SK-N-SH treated with all-trans-retinoic acid at 6 μM for 48 hours (cell line): ENCODE data around the gene SLC16A12.
"Not testable (repeated sequence)": the region's sequence is repeated elsewhere in the genome, so short reads cannot be mapped to it uniquely, and the experiment has no call there.

ENCODE experiments used
- ATAC-seq: fragments of 200-7000 bp; cut with Tn5 transposase; 3 replicates; pipeline ENCODE4 v1.9.1; 2020; ENCODE audit warnings: mild to moderate bottlenecking, moderate library complexity
- BACH2 ChIP-seq: fragments of 250-450 bp; sonication (Bioruptor Pico); IDR thresholded peaks from 2 replicates; pipeline ENCODE4 v1.9.0; 2021; ENCODE audit warnings: mild to moderate bottlenecking, borderline replicate concordance
- CREB5 ChIP-seq: fragments of 250-450 bp; sonication (Bioruptor Pico); IDR thresholded peaks from 2 replicates; pipeline ENCODE4 v1.5.1; 2020; ENCODE audit warnings: low read depth, mild to moderate bottlenecking, moderate library complexity
- CSDC2 ChIP-seq: fragments of 250-450 bp; sonication (Bioruptor Pico); IDR thresholded peaks from 2 replicates; pipeline ENCODE4 v1.5.0; 2020; ENCODE audit warnings: mild to moderate bottlenecking, moderate library complexity
- GLIS3 ChIP-seq: fragments of 250-450 bp; sonication (Bioruptor Pico); IDR thresholded peaks from 2 replicates; pipeline ENCODE4 v1.5.0; 2020; ENCODE audit warnings: mild to moderate bottlenecking, moderate library complexity
- ISL1 ChIP-seq: fragments of 250-450 bp; sonication (Bioruptor Pico); IDR thresholded peaks from 2 replicates; pipeline ENCODE4 v2.1.2; 2022; ENCODE audit warnings: mild to moderate bottlenecking, moderate library complexity
- OSR1 ChIP-seq: fragments of 250-450 bp; sonication (Bioruptor Pico); IDR thresholded peaks from 2 replicates; pipeline ENCODE4 v1.8.0; 2022; ENCODE audit warnings: moderate library complexity, mild to moderate bottlenecking, inconsistent platforms
- RARB ChIP-seq: fragments of 250-450 bp; sonication (Bioruptor Pico); IDR thresholded peaks from 2 replicates; pipeline ENCODE4 v1.8.0; 2021; ENCODE audit warnings: mild to moderate bottlenecking, moderate library complexity
- SNAI2 ChIP-seq: fragments of 250-450 bp; sonication (Bioruptor Pico); IDR thresholded peaks from 2 replicates; pipeline ENCODE4 v1.5.0; 2020; ENCODE audit warnings: mild to moderate bottlenecking, moderate library complexity
- TCF4 ChIP-seq: fragments of 250-450 bp; sonication (Bioruptor Pico); IDR thresholded peaks from 2 replicates; pipeline ENCODE4 v1.8.0; 2021; ENCODE audit warnings: mild to moderate bottlenecking, moderate library complexity, borderline replicate concordance
- TSHZ2 ChIP-seq: fragments of 250-450 bp; sonication (Bioruptor Pico); IDR thresholded peaks from 2 replicates; pipeline ENCODE4 v1.5.0; 2020; ENCODE audit warnings: mild to moderate bottlenecking, moderate library complexity
- ZC3H10 ChIP-seq: fragments of 250-450 bp; sonication (Bioruptor Pico); IDR thresholded peaks from 2 replicates; pipeline ENCODE4 v1.5.1; 2021; ENCODE audit warnings: mild to moderate bottlenecking, moderate library complexity
- ZFP3 ChIP-seq: fragments of 250-450 bp; sonication (Bioruptor Pico); IDR thresholded peaks from 2 replicates; pipeline ENCODE4 v1.5.0; 2020; ENCODE audit warnings: mild to moderate bottlenecking, moderate library complexity
- ZFP30 ChIP-seq: fragments of 450-650 bp; formaldehyde crosslinking; IDR thresholded peaks from 2 replicates; pipeline ENCODE4 v1.5.0; 2022; ENCODE audit warnings: mild to moderate bottlenecking, moderate library complexity
- ZNF565 ChIP-seq: fragments of 450-650 bp; formaldehyde crosslinking; conservative IDR thresholded peaks from 2 replicates; pipeline ENCODE4 v1.5.0; 2020; ENCODE audit warnings: low read depth, mild to moderate bottlenecking, moderate library complexity
- ZNF70 ChIP-seq: fragments of 450-650 bp; formaldehyde crosslinking; IDR thresholded peaks from 2 replicates; pipeline ENCODE4 v1.5.0; 2020; ENCODE audit warnings: mild to moderate bottlenecking, moderate library complexity
- ZNF8 ChIP-seq: fragments of 450-650 bp; formaldehyde crosslinking; IDR thresholded peaks from 2 replicates; pipeline ENCODE4 v1.5.0; 2020; ENCODE audit warnings: mild to moderate bottlenecking, moderate library complexity
- TF ChIP-seq, protein P1 (sequence below): fragments of 250-450 bp; sonication (Bioruptor Pico); IDR thresholded peaks from 2 replicates; pipeline ENCODE4 v1.5.1; 2021; ENCODE audit warnings: mild to moderate bottlenecking, moderate library complexity
- TF ChIP-seq, protein P2 (sequence below): fragments of 250-450 bp; sonication (Bioruptor Pico); IDR thresholded peaks from 2 replicates; pipeline ENCODE4 v1.8.0; 2021; ENCODE audit warnings: low read depth, mild to moderate bottlenecking, moderate library complexity, borderline replicate concordance
- TF ChIP-seq, protein P3 (sequence below): fragments of 250-450 bp; sonication (Bioruptor Pico); IDR thresholded peaks from 2 replicates; pipeline ENCODE4 v1.8.0; 2020; ENCODE audit warnings: mild to moderate bottlenecking, moderate library complexity, borderline replicate concordance

The SLC16A12 gene

DNA sequence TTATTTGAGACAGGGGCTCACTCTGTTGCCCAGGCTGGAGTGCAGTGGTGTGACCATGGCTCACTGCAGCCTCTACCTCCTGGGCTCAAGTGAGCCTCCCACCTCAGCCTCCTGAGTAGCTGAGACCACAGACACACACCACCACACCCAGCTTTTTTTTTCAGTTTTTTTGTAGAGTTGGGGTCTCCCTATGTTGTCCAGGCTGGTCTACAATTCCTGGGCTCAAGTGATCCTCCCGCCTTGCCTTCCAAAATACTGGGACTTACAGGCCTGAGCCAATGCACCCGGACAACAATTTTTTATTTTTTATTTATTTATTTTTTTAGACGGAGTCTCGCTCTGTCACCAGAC is 144.2 kb downstream of the SLC16A12 start:
- ATAC-seq: not testable (repeated sequence)

GRCh38 chr10:89390476-89391225 is 144.7 kb downstream of the SLC16A12 start:
- TF ChIP-seq ZFP3 (CRISPR knock-in tag): no peak
- no peak for TF ChIP-seq GLIS3
- TF ChIP-seq ZFP30 (CRISPR knock-in tag): no peak
- no peak for ATAC-seq

DNA sequence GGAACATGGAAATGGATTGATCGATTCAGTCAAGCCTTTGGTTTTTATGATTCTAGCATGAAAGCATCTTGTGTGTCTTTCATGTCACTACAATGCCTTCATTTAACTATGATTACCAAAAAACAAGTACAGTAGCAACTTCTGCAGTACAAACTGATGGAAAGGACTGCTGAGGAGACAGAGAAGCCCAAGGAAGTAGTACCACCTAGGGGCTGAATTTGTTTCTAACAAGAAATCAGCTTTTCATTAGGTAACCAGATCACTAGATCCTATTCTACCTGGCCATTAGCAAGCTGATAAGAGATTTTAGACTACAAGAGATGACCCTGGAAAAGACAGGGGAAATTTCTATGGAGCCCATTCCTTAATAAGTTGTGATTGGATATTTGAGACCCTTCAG is 146.1 kb downstream of the SLC16A12 start:
- peak; percentile 44 for ATAC-seq
- TF ChIP-seq TSHZ2 (CRISPR knock-in tag) (no peak), RARB (CRISPR knock-in tag) (no peak), ISL1 (CRISPR knock-in tag) (no peak), GLIS3 (no peak), CREB5 (no peak), ZC3H10 (no peak), ZFP3 (CRISPR knock-in tag) (no peak), OSR1 (no peak), CSDC2 (CRISPR knock-in tag) (no peak), BACH2 (CRISPR knock-in tag) (no peak)
- TF ChIP-seq, protein P1, sequence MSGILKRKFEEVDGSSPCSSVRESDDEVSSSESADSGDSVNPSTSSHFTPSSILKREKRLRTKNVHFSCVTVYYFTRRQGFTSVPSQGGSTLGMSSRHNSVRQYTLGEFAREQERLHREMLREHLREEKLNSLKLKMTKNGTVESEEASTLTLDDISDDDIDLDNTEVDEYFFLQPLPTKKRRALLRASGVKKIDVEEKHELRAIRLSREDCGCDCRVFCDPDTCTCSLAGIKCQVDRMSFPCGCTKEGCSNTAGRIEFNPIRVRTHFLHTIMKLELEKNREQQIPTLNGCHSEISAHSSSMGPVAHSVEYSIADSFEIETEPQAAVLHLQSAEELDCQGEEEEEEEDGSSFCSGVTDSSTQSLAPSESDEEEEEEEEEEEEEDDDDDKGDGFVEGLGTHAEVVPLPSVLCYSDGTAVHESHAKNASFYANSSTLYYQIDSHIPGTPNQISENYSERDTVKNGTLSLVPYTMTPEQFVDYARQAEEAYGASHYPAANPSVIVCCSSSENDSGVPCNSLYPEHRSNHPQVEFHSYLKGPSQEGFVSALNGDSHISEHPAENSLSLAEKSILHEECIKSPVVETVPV (CRISPR knock-in tag): no peak
- TF ChIP-seq, protein P2, sequence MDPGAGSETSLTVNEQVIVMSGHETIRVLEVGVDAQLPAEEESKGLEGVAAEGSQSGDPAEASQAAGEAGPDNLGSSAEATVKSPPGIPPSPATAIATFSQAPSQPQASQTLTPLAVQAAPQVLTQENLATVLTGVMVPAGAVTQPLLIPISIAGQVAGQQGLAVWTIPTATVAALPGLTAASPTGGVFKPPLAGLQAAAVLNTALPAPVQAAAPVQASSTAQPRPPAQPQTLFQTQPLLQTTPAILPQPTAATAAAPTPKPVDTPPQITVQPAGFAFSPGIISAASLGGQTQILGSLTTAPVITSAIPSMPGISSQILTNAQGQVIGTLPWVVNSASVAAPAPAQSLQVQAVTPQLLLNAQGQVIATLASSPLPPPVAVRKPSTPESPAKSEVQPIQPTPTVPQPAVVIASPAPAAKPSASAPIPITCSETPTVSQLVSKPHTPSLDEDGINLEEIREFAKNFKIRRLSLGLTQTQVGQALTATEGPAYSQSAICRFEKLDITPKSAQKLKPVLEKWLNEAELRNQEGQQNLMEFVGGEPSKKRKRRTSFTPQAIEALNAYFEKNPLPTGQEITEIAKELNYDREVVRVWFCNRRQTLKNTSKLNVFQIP: no peak

DNA sequence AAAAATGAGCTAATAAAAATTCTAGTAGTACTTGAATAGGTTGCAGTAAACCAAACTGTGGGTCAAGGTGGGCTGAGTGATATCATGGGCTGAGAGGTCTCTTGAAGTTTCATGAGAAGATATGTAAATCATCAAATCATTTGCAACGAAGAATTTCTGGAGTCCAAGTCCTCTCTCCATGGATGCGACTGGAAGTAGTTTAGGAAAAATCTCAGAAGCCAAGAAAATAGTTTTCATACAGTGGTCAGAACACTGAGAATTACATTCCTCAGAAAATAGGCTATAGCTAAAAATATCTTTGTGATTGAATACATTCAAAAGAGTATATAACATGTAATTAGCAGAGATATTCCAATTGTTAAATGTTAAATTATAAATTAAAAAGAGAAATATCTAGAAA is 146.6 kb downstream of the SLC16A12 start:
- ATAC-seq: no peak
- TF ChIP-seq ZFP30 (CRISPR knock-in tag) (no peak), TSHZ2 (CRISPR knock-in tag) (no peak), TCF4 (no peak), CSDC2 (CRISPR knock-in tag) (no peak), SNAI2 (CRISPR knock-in tag) (no peak), ZNF70 (CRISPR knock-in tag) (no peak), ZNF8 (CRISPR knock-in tag) (no peak), ZNF565 (CRISPR knock-in tag) (no peak), ZFP3 (CRISPR knock-in tag) (no peak), GLIS3 (no peak)
- TF ChIP-seq, protein P2: no peak
- TF ChIP-seq, protein P3, sequence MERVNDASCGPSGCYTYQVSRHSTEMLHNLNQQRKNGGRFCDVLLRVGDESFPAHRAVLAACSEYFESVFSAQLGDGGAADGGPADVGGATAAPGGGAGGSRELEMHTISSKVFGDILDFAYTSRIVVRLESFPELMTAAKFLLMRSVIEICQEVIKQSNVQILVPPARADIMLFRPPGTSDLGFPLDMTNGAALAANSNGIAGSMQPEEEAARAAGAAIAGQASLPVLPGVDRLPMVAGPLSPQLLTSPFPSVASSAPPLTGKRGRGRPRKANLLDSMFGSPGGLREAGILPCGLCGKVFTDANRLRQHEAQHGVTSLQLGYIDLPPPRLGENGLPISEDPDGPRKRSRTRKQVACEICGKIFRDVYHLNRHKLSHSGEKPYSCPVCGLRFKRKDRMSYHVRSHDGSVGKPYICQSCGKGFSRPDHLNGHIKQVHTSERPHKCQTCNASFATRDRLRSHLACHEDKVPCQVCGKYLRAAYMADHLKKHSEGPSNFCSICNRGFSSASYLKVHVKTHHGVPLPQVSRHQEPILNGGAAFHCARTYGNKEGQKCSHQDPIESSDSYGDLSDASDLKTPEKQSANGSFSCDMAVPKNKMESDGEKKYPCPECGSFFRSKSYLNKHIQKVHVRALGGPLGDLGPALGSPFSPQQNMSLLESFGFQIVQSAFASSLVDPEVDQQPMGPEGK (CRISPR knock-in tag): no peak
